HepG2 (cell line): Measurements from ENCODE around the gene MSTO1. TPM values are rescaled to one million over a fixed set of nuclear protein-coding genes. Genes with fewer than 3 reads are reported as not detected.

Source experiments
- BRD4 ChIP-seq: sonication (generic); formaldehyde crosslinking; IDR thresholded peaks from 2 replicates; pipeline ENCODE4 v1.4.0; 2020; ENCODE audit warnings: missing genetic modification reagents
- CBX5 ChIP-seq: sonication (generic); formaldehyde crosslinking; IDR thresholded peaks from 2 replicates; pipeline ENCODE4 v1.4.0; 2020; ENCODE audit warnings: missing genetic modification reagents, borderline replicate concordance
- CHCHD3 ChIP-seq: sonication (generic); formaldehyde crosslinking; IDR thresholded peaks from 2 replicates; pipeline ENCODE4 v1.8.0; 2022; ENCODE audit warnings: mild to moderate bottlenecking, missing genetic modification reagents, moderate library complexity
- FLYWCH1 ChIP-seq: sonication (generic); formaldehyde crosslinking; IDR thresholded peaks from 2 replicates; pipeline ENCODE4 v1.8.1; 2023; ENCODE audit warnings: mild to moderate bottlenecking, missing genetic modification reagents
- FOXM1 ChIP-seq: sonication (generic); formaldehyde crosslinking; IDR thresholded peaks from 2 replicates; pipeline ENCODE4 v1.5.0; 2020; ENCODE audit warnings: missing genetic modification reagents
- GZF1 ChIP-seq: sonication (generic); formaldehyde crosslinking; IDR thresholded peaks from 2 replicates; pipeline ENCODE4 v1.5.1; 2020; ENCODE audit warnings: mild to moderate bottlenecking, missing genetic modification reagents
- MEF2D ChIP-seq: sonication (generic); formaldehyde crosslinking; IDR thresholded peaks from 2 replicates; pipeline ENCODE4 v1.5.1; 2020; ENCODE audit warnings: mild to moderate bottlenecking, missing genetic modification reagents
- NFATC3 ChIP-seq: sonication (generic); formaldehyde crosslinking; IDR thresholded peaks from 2 replicates; pipeline ENCODE4 v1.5.1; 2020; ENCODE audit warnings: mild to moderate bottlenecking, missing genetic modification reagents
- PRPF4 ChIP-seq: fragments of 200-400 bp; formaldehyde crosslinking; IDR thresholded peaks from 2 replicates; pipeline ENCODE4 v1.6.1; 2016; ENCODE audit warnings: low read length, low read depth; ENCODE audit not compliant: poor library complexity, severe bottlenecking
- SMAD1 ChIP-seq: sonication (generic); formaldehyde crosslinking; IDR thresholded peaks from 2 replicates; pipeline ENCODE4 v1.4.0; 2020; ENCODE audit warnings: missing genetic modification reagents, low read depth, mild to moderate bottlenecking, borderline replicate concordance
- WIZ ChIP-seq: sonication (generic); formaldehyde crosslinking; IDR thresholded peaks from 2 replicates; pipeline ENCODE4 v1.5.1; 2020; ENCODE audit warnings: mild to moderate bottlenecking, missing genetic modification reagents
- ZNF709 ChIP-seq: sonication (generic); formaldehyde crosslinking; IDR thresholded peaks from 2 replicates; pipeline ENCODE4 v1.5.0; 2020; ENCODE audit warnings: mild to moderate bottlenecking, missing genetic modification reagents
- ZNF75D ChIP-seq: sonication (generic); formaldehyde crosslinking; IDR thresholded peaks from 2 replicates; pipeline ENCODE4 v1.8.1; 2023; ENCODE audit warnings: missing genetic modification reagents, mild to moderate bottlenecking, borderline replicate concordance
- polyA plus RNA-seq, 8 experiments: library from polyadenylated mRNA; depleted of rRNA in 3 of 8; stranded (reverse) in 7 of 8; unstranded in 1 of 8; fragments of >200 nt; fragmentation: Illumina TruSeq in 4 of 8; extraction: Trizol in 4 of 8; gene quantifications; 2 replicates each; pipeline versions ENCODE4 v1.2.1 to v1.2.3, GENCODE V29; 2011 to 2016; ENCODE audit warnings: low read depth in 4 of 8, missing spikeins in 1 of 8, mixed read lengths in 1 of 8; ENCODE audit not compliant: insufficient read depth in 1 of 8
- total RNA-seq, 5 experiments: library from RNA; depleted of rRNA; stranded (reverse); fragments of >200 nt; fragmentation: Illumina TruSeq; extraction: Trizol; gene quantifications; 2 replicates each; pipeline ENCODE4 v1.2.3, GENCODE V29; 2016; ENCODE audit warnings: low read depth in 1 of 5
- TF ChIP-seq, protein P1 (sequence below): sonication (generic); formaldehyde crosslinking; IDR thresholded peaks from 2 replicates; pipeline ENCODE4 v1.8.1; 2023; ENCODE audit warnings: mild to moderate bottlenecking, moderate library complexity, missing genetic modification reagents
- TF ChIP-seq, protein P2 (sequence below): conservative IDR thresholded peaks from 2 replicates; pipeline ENCODE4 v1.6.1; 2018; ENCODE audit warnings: missing genetic modification reagents
- TF ChIP-seq, protein P3 (sequence below): sonication (generic); formaldehyde crosslinking; IDR thresholded peaks from 2 replicates; pipeline ENCODE4 v1.9.0; 2021; ENCODE audit warnings: missing genetic modification reagents, borderline replicate concordance
- TF ChIP-seq, protein P4 (sequence below): sonication (generic); formaldehyde crosslinking; IDR thresholded peaks from 2 replicates; pipeline ENCODE4 v1.8.0; 2022; ENCODE audit warnings: mild to moderate bottlenecking, missing genetic modification reagents, moderate library complexity
- TF ChIP-seq, protein P5 (sequence below): sonication (generic); formaldehyde crosslinking; IDR thresholded peaks from 2 replicates; pipeline ENCODE4 v1.5.1; 2020; ENCODE audit warnings: missing genetic modification reagents, mild to moderate bottlenecking, borderline replicate concordance
- TF ChIP-seq, protein P6 (sequence below): fragments of 450-650 bp; IDR thresholded peaks from 2 replicates; pipeline ENCODE4 v1.6.1; 2017
- TF ChIP-seq, protein P7 (sequence below): sonication (generic); formaldehyde crosslinking; IDR thresholded peaks from 2 replicates; pipeline ENCODE4 v1.4.0; 2020; ENCODE audit warnings: missing genetic modification reagents, low read depth, mild to moderate bottlenecking, borderline replicate concordance

The MSTO1 gene
- total and polyA plus RNA-seq, 2 of the 13 experiments (the other 11 are each of a cell fraction or from before 2014, with no cell fraction given): 19.1 to 25.3 TPM

GRCh38 chr1:155609515-155610256, at the start of gene MSTO1 (continued):
- TF ChIP-seq FLYWCH1 (CRISPR knock-in tag) (no peak), CHCHD3 (CRISPR knock-in tag) (no peak), SMAD1 (CRISPR knock-in tag) (no peak), MEF2D (CRISPR knock-in tag) (peak; percentile 53; the same call in 1 of the 2 replicates), NFATC3 (CRISPR knock-in tag) (no peak), CBX5 (CRISPR knock-in tag) (no peak), ZNF709 (CRISPR knock-in tag) (no peak), BRD4 (CRISPR knock-in tag) (no peak), GZF1 (CRISPR knock-in tag) (no peak), ZNF75D (CRISPR knock-in tag) (no peak), FOXM1 (CRISPR knock-in tag) (no peak), PRPF4 (no peak), WIZ (no peak)
- TF ChIP-seq, protein P1, sequence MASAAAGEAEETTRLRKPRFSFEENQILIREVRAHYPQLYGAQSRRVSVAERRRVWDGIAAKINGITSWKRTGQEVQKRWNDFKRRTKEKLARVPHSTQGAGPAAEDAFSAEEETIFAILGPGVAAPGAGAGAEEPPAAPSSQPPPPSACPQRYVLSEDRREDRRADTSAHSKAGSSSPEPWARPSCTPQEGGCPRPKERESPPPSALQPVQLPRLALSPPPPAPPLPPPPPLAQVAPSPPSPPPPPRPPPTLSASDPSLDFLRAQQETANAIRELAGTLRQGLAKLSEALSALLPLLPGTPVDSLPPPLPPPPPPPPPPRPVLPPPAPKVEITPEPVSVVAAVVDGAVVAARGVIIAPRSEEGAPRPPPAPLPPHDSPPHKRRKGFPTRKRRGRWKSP (CRISPR knock-in tag): no peak
- TF ChIP-seq, protein P2, sequence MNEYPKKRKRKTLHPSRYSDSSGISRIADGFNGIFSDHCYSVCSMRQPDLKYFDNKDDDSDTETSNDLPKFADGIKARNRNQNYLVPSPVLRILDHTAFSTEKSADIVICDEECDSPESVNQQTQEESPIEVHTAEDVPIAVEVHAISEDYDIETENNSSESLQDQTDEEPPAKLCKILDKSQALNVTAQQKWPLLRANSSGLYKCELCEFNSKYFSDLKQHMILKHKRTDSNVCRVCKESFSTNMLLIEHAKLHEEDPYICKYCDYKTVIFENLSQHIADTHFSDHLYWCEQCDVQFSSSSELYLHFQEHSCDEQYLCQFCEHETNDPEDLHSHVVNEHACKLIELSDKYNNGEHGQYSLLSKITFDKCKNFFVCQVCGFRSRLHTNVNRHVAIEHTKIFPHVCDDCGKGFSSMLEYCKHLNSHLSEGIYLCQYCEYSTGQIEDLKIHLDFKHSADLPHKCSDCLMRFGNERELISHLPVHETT (CRISPR knock-in tag): no peak; the same call in 1 of the 2 replicates
- TF ChIP-seq, protein P3, sequence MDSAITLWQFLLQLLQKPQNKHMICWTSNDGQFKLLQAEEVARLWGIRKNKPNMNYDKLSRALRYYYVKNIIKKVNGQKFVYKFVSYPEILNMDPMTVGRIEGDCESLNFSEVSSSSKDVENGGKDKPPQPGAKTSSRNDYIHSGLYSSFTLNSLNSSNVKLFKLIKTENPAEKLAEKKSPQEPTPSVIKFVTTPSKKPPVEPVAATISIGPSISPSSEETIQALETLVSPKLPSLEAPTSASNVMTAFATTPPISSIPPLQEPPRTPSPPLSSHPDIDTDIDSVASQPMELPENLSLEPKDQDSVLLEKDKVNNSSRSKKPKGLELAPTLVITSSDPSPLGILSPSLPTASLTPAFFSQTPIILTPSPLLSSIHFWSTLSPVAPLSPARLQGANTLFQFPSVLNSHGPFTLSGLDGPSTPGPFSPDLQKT (CRISPR knock-in tag): no peak
- TF ChIP-seq, protein P4, sequence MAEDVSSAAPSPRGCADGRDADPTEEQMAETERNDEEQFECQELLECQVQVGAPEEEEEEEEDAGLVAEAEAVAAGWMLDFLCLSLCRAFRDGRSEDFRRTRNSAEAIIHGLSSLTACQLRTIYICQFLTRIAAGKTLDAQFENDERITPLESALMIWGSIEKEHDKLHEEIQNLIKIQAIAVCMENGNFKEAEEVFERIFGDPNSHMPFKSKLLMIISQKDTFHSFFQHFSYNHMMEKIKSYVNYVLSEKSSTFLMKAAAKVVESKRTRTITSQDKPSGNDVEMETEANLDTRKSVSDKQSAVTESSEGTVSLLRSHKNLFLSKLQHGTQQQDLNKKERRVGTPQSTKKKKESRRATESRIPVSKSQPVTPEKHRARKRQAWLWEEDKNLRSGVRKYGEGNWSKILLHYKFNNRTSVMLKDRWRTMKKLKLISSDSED (CRISPR knock-in tag): no peak
- TF ChIP-seq, protein P5, sequence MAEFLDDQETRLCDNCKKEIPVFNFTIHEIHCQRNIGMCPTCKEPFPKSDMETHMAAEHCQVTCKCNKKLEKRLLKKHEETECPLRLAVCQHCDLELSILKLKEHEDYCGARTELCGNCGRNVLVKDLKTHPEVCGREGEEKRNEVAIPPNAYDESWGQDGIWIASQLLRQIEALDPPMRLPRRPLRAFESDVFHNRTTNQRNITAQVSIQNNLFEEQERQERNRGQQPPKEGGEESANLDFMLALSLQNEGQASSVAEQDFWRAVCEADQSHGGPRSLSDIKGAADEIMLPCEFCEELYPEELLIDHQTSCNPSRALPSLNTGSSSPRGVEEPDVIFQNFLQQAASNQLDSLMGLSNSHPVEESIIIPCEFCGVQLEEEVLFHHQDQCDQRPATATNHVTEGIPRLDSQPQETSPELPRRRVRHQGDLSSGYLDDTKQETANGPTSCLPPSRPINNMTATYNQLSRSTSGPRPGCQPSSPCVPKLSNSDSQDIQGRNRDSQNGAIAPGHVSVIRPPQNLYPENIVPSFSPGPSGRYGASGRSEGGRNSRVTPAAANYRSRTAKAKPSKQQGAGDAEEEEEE (CRISPR knock-in tag): no peak
- TF ChIP-seq, protein P6, sequence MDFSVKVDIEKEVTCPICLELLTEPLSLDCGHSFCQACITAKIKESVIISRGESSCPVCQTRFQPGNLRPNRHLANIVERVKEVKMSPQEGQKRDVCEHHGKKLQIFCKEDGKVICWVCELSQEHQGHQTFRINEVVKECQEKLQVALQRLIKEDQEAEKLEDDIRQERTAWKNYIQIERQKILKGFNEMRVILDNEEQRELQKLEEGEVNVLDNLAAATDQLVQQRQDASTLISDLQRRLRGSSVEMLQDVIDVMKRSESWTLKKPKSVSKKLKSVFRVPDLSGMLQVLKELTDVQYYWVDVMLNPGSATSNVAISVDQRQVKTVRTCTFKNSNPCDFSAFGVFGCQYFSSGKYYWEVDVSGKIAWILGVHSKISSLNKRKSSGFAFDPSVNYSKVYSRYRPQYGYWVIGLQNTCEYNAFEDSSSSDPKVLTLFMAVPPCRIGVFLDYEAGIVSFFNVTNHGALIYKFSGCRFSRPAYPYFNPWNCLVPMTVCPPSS: no peak
- TF ChIP-seq, protein P7, sequence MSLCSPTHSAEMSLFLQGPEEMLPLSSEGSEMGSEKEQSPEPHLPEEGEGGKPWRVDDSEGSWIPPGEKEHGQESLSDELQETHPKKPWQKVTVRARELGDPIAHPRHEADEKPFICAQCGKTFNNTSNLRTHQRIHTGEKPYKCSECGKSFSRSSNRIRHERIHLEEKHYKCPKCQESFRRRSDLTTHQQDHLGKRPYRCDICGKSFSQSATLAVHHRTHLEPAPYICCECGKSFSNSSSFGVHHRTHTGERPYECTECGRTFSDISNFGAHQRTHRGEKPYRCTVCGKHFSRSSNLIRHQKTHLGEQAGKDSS: no peak
